GM19438 (cell line): ENCODE results near the gene TSPY10.
"Not testable (repeated sequence)": the region's sequence is repeated elsewhere in the genome, so short reads cannot be mapped to it uniquely, and the experiment has no call there.

ENCODE experiments used
- ATAC-seq: cut with Tn5 transposase; IDR thresholded peaks from one replicate; pipeline ENCODE4 v1.9.1; 2021; ENCODE audit warnings: low read depth; ENCODE audit not compliant: unreplicated experiment

The TSPY10 gene, protein sequence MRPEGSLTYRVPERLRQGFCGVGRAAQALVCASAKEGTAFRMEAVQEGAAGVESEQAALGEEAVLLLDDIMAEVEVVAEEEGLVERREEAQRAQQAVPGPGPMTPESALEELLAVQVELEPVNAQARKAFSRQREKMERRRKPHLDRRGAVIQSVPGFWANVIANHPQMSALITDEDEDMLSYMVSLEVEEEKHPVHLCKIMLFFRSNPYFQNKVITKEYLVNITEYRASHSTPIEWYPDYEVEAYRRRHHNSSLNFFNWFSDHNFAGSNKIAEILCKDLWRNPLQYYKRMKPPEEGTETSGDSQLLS

DNA sequence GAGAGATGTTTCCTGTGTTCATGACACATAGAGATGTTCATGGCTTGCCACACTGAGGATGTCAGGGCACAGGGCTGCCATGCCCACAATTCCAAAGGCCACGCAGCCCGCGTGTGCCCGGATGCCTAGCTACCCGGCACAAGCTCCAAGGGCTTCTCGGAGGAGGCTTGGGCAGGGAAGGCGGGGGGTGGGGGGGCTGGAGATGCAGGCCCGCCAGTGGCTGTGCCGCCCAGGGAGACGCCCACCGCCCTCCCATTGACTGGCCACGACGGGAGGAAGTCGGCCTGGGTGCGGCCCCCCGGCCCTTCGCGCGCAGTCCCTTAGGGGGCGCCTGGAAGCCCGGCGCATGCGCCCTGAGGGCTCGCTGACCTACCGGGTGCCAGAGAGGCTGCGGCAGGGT is at the start of gene TSPY10:
Gene TSPY10 (plus strand): TSS at position 301 of the 400 bp plus-strand sequence. CDS start 46 bp downstream, at position 347.
- ATAC-seq: not testable (repeated sequence)

DNA sequence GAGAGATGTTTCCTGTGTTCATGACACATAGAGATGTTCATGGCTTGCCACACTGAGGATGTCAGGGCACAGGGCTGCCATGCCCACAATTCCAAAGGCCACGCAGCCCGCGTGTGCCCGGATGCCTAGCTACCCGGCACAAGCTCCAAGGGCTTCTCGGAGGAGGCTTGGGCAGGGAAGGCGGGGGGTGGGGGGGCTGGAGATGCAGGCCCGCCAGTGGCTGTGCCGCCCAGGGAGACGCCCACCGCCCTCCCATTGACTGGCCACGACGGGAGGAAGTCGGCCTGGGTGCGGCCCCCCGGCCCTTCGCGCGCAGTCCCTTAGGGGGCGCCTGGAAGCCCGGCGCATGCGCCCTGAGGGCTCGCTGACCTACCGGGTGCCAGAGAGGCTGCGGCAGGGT is 40.7 kb upstream of the TSPY10 start, which contains the start of gene TSPY9:
Gene TSPY9 (plus strand): TSS at position 301 of the 400 bp plus-strand sequence. CDS start 46 bp downstream, at position 347.
- not testable (repeated sequence) for ATAC-seq

DNA sequence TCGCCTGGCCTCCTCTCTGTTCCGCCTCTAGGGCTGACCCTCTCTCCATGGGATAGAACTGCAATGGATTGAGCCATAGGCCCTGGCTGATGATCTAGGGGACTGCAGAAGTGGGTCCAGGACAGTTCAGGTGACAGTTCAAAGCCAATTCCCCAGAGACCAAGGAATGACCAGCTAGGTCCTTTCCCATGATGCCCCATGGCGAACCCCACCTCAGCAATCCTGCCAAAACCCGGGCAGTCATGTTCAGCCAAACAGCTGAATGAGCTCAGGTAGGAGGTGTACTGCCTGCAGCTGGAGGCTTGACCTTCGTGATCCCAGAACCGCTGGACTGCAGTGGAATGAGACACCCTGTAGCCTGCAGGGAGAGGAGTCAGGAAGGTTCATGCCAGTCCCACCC is 23.3 kb upstream of the TSPY10 start:
- not testable (repeated sequence) for ATAC-seq

DNA sequence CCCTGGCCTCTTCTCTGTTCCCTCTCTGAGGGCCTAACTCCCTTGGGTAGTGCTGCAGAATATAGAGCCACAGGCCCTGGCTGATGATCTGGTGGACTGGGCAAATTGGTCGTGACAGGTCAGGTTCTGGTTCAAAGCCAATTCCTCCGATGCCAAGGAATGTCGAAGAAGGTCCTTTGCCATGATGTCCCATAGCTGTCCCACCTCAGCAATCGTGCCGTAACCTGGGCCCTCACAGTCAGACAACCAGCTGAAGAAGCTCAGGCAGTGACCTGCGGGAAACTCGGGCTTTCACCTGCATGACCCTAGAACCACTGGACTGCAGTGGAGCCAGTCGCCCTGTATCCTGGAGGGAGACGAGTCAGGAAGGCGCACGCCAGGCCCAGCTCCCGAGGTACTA is 11.4 kb upstream of the TSPY10 start:
- not testable (repeated sequence) for ATAC-seq
